GM06990 (cell line): ENCODE results near the gene ANKRD52.

Experiments
- DNase-seq: peaks from one replicate; pipeline ENCODE4 v3.0.0-alpha.2; 2011; ENCODE audit not compliant: insufficient read length; ENCODE audit errors: extremely low read depth
- H3K27me3 ChIP-seq: replicated peaks from 2 replicates; pipeline ENCODE4 v1.6.0; 2011; ENCODE audit warnings: low read length; ENCODE audit not compliant: control insufficient read depth, insufficient read depth
- H3K36me3 ChIP-seq: 2 replicates; pipeline ENCODE4 v1.5.1; 2011; ENCODE audit warnings: low read length; ENCODE audit not compliant: control insufficient read depth, insufficient read depth
- H3K4me3 ChIP-seq: replicated peaks from 2 replicates; pipeline ENCODE4 v1.5.1; 2011; ENCODE audit warnings: low read depth, mild to moderate bottlenecking, control low read depth, low read length
- TF ChIP-seq, protein P1 (sequence below): IDR thresholded peaks from 2 replicates; pipeline ENCODE4 v1.5.1; 2011; ENCODE audit warnings: low read length, control low read depth, mild to moderate bottlenecking, inconsistent platforms; ENCODE audit not compliant: insufficient read depth, poor library complexity, severe bottlenecking

The ANKRD52 gene

DNA sequence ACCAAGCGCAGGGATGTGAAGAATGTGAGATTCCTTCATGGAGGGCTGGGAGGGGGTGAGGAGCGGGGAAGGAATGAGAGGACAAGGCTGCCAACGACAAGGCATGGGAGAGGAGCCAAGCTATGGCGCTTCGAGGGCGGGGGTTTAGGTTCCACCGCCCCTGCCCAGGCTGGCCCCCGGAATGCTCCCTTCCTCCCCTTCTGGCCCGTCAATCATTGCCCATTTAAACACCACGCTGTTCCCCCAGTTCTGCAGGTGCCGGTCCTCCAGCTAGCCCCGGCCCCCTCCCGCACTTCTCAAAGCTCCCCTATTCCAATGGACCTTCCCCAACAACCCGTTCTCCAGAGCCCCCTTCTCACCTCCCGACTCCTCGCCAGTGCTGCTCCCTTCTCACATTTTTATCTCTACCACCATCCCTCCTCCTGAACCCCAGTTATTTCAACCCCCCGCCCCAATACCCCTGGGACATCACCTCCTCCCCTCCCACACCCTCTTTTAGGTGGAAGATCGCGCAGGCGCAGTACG is 36.9 kb downstream of the ANKRD52 start:
- TF ChIP-seq, protein P1, sequence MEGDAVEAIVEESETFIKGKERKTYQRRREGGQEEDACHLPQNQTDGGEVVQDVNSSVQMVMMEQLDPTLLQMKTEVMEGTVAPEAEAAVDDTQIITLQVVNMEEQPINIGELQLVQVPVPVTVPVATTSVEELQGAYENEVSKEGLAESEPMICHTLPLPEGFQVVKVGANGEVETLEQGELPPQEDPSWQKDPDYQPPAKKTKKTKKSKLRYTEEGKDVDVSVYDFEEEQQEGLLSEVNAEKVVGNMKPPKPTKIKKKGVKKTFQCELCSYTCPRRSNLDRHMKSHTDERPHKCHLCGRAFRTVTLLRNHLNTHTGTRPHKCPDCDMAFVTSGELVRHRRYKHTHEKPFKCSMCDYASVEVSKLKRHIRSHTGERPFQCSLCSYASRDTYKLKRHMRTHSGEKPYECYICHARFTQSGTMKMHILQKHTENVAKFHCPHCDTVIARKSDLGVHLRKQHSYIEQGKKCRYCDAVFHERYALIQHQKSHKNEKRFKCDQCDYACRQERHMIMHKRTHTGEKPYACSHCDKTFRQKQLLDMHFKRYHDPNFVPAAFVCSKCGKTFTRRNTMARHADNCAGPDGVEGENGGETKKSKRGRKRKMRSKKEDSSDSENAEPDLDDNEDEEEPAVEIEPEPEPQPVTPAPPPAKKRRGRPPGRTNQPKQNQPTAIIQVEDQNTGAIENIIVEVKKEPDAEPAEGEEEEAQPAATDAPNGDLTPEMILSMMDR, result no peak
- Histone ChIP-seq H3K4me3 (peak overlapping the region; percentile 83), H3K27me3 (no peaks in the 10 kb centered on the region), H3K36me3 (peaks cover 3% of the 10 kb centered on the region)
- no peak for DNase-seq

DNA sequence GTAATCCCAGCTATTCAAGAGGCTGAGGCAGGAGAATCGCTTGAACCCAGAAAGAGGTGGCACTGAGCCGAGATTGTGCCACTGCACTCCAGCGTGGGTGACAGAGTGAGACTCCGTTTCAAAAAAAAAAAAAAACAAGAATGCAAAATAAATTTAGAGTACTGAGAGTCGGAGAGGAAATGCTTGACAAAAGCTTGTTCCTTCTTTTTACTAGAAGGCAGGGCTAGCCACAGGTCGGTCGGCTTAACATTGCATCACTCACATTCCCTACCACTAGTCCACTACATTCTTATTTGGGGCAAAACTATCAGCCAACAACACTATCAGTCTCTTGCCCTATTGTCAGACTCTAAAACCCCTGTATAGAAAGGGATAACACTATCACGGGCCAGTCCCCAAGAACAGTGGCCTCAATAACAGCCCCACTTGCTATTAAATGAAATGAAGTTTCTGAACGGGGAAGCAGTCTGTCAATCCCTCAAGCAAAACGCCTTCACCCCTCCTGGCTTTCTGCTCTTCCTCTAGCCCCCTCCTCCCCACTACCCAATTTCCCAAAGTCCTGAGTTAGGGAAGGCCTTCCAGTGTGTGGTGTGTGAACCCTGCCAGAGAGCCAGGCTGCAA is 37.5 kb downstream of the ANKRD52 start:
- H3K27me3 ChIP-seq, result no peaks in the 10 kb centered on the region
- TF ChIP-seq, protein P1, result no peak
- H3K36me3 ChIP-seq, result peaks cover 2% of the 10 kb centered on the region
- no peak for DNase-seq
- peak overlapping the region; percentile 83 for H3K4me3 ChIP-seq

DNA sequence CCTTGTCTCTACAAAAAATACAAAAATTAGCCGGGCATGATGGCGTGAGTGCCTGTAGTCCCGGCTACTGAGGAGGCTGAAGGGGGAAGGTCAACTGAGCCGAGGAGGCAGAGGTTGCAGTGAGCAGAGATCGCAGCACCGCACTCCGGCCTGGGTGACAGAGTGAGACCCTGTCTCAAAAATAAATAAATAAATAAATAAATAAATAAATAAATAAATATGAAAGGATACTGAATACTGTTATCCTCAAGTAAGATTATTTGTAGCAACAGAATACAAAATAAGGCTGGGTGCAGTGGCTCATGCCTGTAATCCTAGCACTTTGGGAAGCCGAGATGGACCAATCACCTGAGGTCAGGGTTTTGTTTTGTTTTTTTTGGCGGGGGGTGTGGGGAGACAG is 38.3 kb downstream of the ANKRD52 start:
- no peak for DNase-seq
- TF ChIP-seq, protein P1, result no peak
- H3K4me3 ChIP-seq, result peak overlapping the region; percentile 83
- H3K27me3 ChIP-seq, result no peaks in the 10 kb centered on the region
- H3K36me3 ChIP-seq, result peaks cover 2% of the 10 kb centered on the region

DNA sequence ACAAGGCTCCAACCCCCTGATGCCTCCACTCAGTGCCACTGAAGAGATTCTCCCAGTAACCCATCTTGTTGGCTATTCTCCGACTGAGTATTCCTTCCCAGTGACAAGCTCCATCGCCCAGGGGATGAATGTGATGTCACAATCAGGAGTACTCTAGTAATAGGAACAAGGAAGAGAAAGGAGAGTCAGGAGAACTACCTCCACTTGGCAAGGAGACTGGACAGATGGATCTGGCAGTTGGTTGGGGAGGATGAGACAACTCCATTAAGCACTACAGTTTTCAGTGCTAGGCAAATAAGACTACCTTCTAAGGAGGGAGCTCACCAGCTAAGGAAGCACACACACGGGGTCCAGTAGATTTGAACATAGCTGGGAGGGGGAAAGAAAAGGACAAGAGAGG is 41.7 kb downstream of the ANKRD52 start:
- H3K36me3 ChIP-seq, result peaks cover 5% of the 10 kb centered on the region
- DNase-seq, result no peak
- TF ChIP-seq, protein P1, result no peak
- no peak overlapping the region for H3K4me3 ChIP-seq
- H3K27me3 ChIP-seq, result no peaks in the 10 kb centered on the region

DNA sequence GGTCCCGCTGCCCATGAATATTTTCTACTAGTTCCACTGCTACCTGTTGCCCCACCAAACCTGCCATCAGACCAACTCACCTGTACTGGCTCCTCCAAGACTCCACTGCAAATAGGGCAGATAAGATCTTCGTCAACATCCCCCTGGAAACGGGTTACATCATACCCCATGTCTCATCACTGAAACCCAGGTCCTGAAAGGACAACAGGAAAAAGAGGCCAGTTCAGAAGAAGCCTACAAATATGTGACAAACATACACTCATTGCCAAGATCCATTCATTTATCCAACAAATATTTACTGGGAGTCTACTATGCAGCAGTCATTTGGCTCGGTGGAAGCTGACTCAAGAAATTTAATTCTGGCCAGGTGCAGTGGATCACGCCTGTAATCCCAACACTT is 44.3 kb downstream of the ANKRD52 start:
- no peak for DNase-seq
- TF ChIP-seq, protein P1, result no peak
- H3K27me3 ChIP-seq, result no peaks in the 10 kb centered on the region
- no peak overlapping the region for H3K4me3 ChIP-seq
- peaks cover 13% of the 10 kb centered on the region for H3K36me3 ChIP-seq
